ENCODE data around the gene KRTAP10-11.

GRCh38 chr21:44609193-44609592 is 37.0 kb upstream of the KRTAP10-11 start:
- TF ChIP-seq CTCF (IDR thresholded peaks at IDR 0.05; ENCODE audit: borderline replicate concordance, extremely low read depth, low read length, poor library complexity, severe bottlenecking) (no peak), EZH2 (IDR thresholded peaks at IDR 0.05; ENCODE audit: borderline replicate concordance, low read depth, low read length, severe bottlenecking) (no peak)

Measured in DND-41 (cell line).